HG03108 (cell line): ENCODE data around the gene MMP1.

Experiments
- ATAC-seq: cut with Tn5 transposase; IDR thresholded peaks from one replicate; pipeline ENCODE4 v1.9.1; 2021; ENCODE audit warnings: moderate library complexity; ENCODE audit not compliant: unreplicated experiment

Gene MMP1

GRCh38 chr11:102798012-102798746 lies at the start of gene MMP1:
Gene MMP1 (minus strand): TSS chr11:102798160. CDS start chr11:102798092, 68 bp downstream.
- no peak for ATAC-seq

GRCh38 chr11:102846292-102846691 lies 48.3 kb upstream of the MMP1 start:
- ATAC-seq = no peak

GRCh38 chr11:102843489-102843888 lies 45.5 kb upstream of the MMP1 start, which contains the start of gene MMP3:
Gene MMP3 (minus strand): TSS chr11:102843609. CDS start chr11:102843546, 63 bp downstream.
- no peak for ATAC-seq

- no peak for ATAC-seq
Measured at GRCh38 chr11:102842930-102843329, 45.0 kb upstream of the MMP1 start.

- no peak for ATAC-seq
Measured at GRCh38 chr11:102840018-102840417, 42.1 kb upstream of the MMP1 start.

GRCh38 chr11:102837646-102838045 lies 39.7 kb upstream of the MMP1 start:
- no peak for ATAC-seq

- ATAC-seq = no peak
Measured at GRCh38 chr11:102837156-102837555, 39.2 kb upstream of the MMP1 start.

- no peak for ATAC-seq
Measured at GRCh38 chr11:102836290-102836875, 38.4 kb upstream of the MMP1 start.

GRCh38 chr11:102833731-102834130 lies 35.8 kb upstream of the MMP1 start:
- no peak for ATAC-seq

- no peak for ATAC-seq
Measured at GRCh38 chr11:102832612-102833011, 34.7 kb upstream of the MMP1 start.

GRCh38 chr11:102831489-102832440 lies 33.8 kb upstream of the MMP1 start:
- no peak for ATAC-seq

- ATAC-seq = no peak
Measured at GRCh38 chr11:102831128-102831488, 33.1 kb upstream of the MMP1 start.

GRCh38 chr11:102830001-102830727 lies 32.2 kb upstream of the MMP1 start:
- no peak for ATAC-seq

- ATAC-seq = no peak
Measured at GRCh38 chr11:102829316-102830000, 31.5 kb upstream of the MMP1 start.

GRCh38 chr11:102824556-102824955 lies 26.6 kb upstream of the MMP1 start:
- ATAC-seq = no peak

- ATAC-seq = no peak
Measured at GRCh38 chr11:102819491-102819890, 21.5 kb upstream of the MMP1 start.

- no peak for ATAC-seq
Measured at GRCh38 chr11:102813484-102813883, 15.5 kb upstream of the MMP1 start.

GRCh38 chr11:102812188-102812587 lies 14.2 kb upstream of the MMP1 start:
- no peak for ATAC-seq

GRCh38 chr11:102810950-102811660 lies 13.1 kb upstream of the MMP1 start:
- no peak for ATAC-seq

GRCh38 chr11:102809971-102810370 lies 12.0 kb upstream of the MMP1 start:
- ATAC-seq = no peak
